GM21825 (cell line): Measurements from ENCODE around the gene PLXNA2.

Source experiments
- ATAC-seq: cut with Tn5 transposase; IDR thresholded peaks from one replicate; pipeline ENCODE4 v1.9.1; 2021; ENCODE audit warnings: mild to moderate bottlenecking, moderate library complexity; ENCODE audit not compliant: unreplicated experiment

The PLXNA2 gene

DNA sequence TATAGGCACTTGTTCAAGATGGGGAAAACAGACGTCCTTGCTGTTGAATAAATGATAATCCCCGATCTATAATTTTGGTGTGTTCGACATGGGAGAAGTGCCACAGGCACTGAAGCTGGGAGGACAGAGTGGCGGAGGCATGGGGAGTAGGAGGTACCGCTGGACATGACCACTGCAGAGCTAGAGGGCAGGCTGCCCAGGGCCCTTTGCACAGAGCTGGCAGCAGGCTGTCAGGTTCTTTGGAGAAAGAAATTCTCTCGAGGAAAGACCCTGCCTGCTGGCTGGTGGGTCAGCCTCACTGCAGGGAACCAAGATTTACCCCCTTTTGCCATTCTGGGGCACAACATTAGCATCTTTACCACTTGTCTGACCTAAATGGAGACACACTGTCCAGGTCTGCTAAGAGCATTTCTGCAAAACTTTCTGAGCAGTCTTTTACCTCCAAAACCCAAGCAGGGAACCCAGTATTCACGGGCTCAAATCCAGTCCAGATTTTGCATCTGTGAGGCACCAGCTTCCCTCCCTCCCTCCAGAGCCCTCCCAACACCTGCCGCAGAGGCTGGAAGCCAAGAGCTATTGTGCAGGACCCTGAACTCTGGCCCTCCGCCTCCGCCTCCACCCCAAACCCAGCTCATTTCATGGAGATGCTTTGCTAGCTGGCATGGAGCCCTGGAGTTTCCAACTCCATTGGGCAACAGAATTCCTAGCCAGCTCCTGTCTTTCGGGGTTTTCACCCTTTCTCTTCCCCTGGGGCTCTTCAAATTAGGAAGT lies 142.3 kb downstream of the PLXNA2 start:
- ATAC-seq, result no peak

DNA sequence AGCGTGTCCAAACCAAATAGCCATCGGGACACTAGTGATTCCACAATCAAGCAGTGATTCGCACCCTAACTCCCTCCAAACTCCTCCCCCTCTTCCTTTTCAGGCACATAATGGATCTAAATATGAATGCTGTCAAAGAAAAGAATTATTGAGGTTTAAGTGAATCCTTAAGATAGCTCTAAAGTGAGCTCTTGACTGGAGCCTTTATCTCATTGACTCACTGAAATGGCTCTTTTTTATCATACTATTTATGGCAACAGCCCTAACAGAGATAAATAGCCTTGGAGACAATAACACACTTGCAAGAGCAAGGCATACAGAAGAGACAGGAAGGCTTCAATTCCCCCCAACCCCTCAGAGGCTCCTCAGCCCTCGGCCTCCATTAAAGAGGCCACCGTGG lies 143.3 kb downstream of the PLXNA2 start:
- ATAC-seq, result no peak

DNA sequence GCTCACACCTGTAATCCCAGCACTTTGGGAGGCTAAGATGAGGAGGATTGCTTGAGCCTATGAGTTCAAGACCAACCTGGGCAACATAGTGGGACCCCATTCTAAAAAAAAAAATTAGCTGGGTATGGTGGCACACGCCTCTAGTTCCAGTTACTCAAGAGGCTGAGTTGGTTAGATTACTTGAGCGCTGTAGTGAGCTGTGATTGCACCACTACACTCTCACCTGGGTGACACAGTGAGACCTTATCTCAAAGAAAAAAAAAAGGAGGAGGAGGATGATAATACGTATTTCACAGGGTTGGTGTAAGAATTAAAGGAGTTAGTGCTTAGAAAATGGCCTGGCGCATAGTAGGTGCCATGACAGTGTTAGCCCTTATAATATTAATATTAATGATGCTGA lies 144.1 kb downstream of the PLXNA2 start:
- no peak for ATAC-seq

- no peak for ATAC-seq
These were observed 145.4 kb downstream of the PLXNA2 start for GRCh38 chr1:208098773-208099172.

GRCh38 chr1:208093754-208094719 lies 150.1 kb downstream of the PLXNA2 start:
- no peak for ATAC-seq

DNA sequence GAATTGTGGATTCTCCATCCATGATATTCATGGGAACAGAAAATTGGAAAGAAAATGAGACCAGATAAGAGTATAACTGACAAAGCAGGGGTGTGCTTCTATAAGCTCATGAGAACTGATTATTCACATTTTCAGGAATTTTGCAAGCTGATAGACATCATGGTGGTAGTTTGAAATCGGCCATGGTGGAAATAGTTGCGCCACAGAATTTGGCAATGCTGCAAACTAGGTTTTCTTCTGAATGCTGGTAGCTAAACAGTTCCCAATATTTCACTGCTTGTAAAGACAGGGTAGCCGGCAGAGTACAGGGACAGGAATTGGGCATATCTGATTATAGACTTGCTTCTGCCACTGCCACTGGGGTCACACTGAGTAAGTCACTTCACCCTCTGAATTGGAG lies 151.1 kb downstream of the PLXNA2 start:
- ATAC-seq, result no peak

- no peak for ATAC-seq
These were observed 153.5 kb downstream of the PLXNA2 start for GRCh38 chr1:208090388-208091301.

DNA sequence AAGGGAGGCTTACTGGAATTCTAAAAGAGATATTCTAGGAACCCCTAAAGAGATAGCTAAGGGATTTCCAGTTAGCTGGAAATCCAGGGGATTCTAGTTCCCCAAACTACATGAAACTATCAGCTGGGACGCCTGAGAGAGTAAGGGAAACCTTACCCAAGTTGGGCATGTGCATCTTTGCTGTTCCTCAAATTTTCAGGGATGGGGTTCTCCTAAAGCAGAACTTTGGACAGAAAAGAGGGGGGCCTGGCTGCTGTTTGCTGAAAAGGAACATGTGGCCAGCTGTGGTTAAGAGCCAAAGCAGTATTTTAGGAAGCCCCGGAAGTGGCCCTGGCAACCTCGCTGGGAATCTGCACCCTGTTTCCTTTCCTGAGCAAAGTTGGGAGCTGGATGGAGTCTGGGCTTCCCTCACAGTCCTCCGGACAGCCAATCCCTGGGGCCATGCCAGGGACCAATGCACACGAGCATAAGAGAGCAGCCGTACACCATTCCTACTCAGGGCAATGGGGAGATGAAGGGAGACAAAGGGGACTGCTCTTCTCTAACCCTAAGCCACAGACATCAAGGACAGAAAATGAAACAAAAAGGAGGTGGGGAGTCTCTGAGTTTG lies 154.3 kb downstream of the PLXNA2 start:
- no peak for ATAC-seq

DNA sequence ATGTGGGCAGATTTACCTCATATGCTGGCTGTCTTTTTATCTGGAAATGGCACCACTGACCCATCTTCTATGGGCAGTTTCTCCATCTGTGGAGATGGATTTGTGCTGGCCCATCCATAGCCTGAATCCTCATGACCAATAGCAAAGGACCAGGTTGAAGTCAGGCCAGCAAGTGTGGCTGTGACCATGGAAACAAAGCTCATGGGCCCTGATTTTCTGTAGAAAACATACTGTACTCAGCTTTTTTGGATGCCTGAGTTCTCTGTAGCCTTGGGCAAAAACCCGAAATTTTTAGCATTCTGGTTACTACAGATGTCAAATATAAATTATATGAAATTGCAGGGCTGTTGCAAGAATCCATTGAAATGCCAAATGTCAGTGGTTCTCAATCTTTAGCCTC lies 155.0 kb downstream of the PLXNA2 start:
- no peak for ATAC-seq

- no peak for ATAC-seq
These were observed 155.9 kb downstream of the PLXNA2 start for GRCh38 chr1:208088319-208088718.

DNA sequence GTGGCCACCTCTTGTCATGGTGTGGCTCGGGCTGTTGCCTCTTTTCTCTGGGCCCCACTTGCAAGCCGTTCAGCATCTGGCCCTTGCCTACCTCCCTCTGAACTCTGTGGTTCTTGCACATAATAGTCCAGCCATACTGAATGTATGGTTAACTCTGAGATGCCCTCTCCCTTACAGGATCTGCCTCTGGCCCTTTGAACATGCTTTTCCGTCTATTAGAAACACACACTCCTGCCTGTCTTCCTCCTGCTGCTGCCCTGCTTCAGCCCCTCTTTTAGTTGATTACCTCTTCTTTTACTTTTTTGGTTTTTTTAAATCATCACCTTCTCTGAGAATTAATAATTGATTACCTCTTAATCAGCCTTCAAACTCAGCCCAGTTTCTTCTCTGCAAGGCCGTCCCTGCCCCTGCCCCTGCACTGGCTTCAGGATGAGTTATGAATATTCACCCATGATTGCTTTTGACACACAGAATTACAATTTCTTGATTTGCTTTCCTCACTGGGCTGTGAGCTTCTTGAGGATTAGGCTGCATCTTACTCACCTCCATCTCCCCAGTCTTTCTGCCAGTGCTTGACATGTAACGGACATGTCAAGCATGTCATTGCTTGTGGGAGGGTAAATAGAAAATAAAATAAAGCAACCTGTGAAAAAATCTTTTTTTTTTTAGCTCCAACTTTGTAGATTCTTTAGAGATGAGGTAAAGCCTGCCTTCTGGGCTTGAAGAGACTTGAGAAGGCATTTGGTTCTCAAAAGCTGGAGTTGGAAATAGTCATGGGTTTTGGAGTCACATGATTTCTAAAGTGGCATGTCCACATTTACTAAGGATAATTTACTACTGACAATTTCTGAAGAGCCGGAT lies 158.3 kb downstream of the PLXNA2 start:
- ATAC-seq, result no peak

- ATAC-seq, result no peak
These were observed 159.4 kb downstream of the PLXNA2 start for GRCh38 chr1:208084764-208085163.

DNA sequence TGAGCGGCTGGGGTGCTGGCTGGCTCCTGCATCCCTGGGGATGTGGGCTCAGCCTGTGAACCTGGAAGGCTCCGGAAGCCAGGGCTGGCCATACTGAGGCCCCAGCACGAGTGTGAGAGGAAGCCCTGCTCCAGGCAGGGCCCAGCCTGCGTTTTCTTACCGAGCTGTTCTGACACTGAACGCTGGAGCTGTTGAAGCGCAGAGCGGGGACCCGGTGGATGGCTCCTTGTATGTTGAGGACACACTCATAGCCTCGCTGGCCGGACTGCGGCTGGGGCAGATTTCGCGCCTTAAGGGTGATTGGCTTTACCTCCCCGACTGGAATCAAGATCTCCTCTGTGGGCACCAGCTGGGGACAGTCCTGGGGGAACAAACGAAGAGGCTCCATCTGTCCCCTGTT lies 160.0 kb downstream of the PLXNA2 start:
- no peak for ATAC-seq

- no peak for ATAC-seq
These were observed 160.5 kb downstream of the PLXNA2 start for GRCh38 chr1:208083715-208084085.

DNA sequence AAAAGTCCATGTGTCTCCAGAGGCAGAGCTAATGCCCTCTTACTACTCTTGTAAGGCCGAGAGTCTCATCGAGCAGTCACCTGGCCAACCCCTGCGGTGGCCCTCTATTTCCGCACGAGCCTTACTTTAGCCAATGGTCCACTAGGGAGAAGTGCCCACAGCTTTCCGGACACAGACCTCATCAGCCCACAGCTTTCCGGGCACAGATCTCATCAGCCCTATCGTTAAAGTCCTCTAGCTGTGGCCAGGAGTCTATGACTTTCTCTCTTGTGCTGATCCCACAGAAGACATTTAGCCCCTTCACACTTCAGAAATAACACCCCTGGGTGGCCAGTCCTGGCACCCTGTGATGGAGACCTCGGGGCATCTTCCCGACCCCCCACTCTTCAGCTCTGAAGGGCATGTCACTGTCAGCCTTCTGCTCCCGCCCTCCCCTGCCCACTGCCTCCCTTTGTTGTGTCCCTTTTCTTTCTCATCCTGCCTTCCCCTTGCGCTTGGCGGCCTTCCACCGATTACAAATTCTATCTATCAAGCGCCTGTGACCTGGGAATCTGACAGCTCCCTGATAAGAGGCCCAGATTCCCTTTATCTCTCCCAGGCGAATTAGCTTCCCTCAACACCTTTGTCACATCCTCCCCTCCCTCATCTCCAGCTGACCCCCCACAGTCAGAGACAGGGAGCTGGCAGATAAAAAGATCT lies 161.0 kb downstream of the PLXNA2 start:
- ATAC-seq, result no peak

DNA sequence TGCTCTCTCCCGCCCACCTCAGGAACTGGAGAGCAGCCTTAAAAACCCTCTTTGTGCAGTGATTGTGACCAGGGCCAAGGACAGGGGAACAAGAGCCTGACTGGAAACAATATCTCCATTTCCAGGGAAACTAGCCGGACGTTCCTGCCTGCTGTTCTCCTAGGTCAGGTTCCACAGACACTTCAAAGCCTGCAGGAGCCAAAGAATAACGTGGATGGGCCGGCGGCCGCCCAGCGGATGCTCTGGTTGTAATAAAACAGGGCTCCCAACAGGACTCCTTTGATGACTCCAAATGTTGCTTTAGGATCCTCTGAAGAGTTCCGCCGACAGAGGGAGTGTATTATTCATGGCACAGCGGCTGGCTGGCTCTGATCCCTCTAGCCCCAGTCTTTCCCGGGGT lies 162.2 kb downstream of the PLXNA2 start:
- no peak for ATAC-seq

DNA sequence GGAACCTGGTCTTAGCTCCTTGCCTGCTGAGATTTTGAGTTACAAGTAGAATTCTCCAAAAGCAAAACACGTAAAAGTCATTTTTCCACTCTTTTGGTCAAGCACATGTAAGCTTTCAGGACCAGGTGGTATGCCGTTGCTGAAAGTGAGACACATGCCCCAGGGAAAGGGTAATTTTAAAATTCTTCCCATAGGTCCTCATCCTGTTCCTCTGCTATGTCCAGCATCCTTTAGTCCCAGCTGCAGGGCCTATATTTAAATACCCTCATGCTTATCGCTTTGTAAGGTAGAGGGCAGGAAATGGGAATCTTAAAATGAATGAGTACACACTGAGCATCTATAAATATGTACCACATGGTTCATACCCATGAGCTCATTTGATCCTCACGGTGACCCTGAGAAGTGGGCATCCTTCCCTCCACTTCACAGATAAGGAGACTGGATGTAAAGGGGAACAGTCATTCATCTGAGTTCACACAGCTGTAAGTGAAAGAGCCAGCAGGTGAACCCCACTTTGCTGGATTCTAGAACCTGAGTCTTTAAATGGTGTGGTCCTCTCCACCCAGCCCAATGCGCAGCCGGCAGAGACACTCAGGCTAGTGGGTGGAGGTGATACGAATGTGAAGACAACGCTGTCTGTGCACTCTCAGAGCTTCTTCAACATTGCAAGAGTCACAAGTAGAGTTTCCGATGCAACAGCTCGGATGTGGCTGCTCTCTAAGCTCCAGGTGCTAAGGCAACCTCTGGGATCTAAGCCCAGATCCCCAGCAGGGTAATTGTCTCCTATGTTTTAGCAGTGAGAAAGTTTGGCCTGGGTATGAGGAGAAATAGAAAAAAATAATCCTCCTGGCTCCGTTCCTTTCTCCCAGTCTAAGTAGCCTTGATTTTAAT lies 163.5 kb downstream of the PLXNA2 start:
- no peak for ATAC-seq

- no peak for ATAC-seq
These were observed 165.0 kb downstream of the PLXNA2 start for GRCh38 chr1:208079161-208079560.
